GM10266 (cell line): ENCODE results near the gene DLX6.

Experiments
- DNase-seq: peaks from one replicate; pipeline ENCODE4 v3.0.0; 2012; ENCODE audit errors: extremely low spot score
- TF ChIP-seq, protein P1 (sequence below): IDR thresholded peaks from 2 replicates; pipeline ENCODE4 v1.5.1; 2012; ENCODE audit warnings: mild to moderate bottlenecking, low read depth; ENCODE audit not compliant: control insufficient read depth, insufficient read depth; ENCODE audit errors: missing control alignments

The DLX6 gene

DNA sequence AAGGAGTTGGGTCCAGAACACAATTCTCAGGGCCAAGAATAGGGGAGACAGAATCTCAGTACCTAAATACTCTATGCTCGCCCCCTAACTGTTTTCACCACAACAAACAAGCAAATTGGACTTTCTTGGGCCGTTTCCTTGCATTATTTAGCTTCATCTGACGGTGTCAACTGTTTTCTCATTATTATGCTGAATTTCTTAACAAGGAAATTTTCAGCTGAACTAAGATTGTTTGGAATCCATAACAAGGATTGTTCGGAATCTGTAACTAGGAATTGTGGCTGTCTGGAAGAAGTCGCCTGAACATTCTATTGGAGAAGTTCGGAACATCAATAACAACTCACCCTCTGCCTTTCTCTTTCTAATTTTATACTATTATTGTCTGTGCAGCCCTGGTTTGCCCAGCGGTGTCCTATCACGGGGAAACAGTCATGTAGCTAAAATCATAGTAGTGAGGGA, 15.5 kb upstream of the DLX6 start:
- TF ChIP-seq, protein P1, sequence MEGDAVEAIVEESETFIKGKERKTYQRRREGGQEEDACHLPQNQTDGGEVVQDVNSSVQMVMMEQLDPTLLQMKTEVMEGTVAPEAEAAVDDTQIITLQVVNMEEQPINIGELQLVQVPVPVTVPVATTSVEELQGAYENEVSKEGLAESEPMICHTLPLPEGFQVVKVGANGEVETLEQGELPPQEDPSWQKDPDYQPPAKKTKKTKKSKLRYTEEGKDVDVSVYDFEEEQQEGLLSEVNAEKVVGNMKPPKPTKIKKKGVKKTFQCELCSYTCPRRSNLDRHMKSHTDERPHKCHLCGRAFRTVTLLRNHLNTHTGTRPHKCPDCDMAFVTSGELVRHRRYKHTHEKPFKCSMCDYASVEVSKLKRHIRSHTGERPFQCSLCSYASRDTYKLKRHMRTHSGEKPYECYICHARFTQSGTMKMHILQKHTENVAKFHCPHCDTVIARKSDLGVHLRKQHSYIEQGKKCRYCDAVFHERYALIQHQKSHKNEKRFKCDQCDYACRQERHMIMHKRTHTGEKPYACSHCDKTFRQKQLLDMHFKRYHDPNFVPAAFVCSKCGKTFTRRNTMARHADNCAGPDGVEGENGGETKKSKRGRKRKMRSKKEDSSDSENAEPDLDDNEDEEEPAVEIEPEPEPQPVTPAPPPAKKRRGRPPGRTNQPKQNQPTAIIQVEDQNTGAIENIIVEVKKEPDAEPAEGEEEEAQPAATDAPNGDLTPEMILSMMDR = no peak
- no peak for DNase-seq

GRCh38 chr7:96991546-96992191, 13.7 kb upstream of the DLX6 start:
- DNase-seq = no peak

GRCh38 chr7:96992192-96993005, 13.0 kb upstream of the DLX6 start:
- peak; percentile 21 for DNase-seq
- TF ChIP-seq, protein P1 = no peak

More at GRCh38 chr7:96991546-96992191, 13.7 kb upstream of the DLX6 start:
- TF ChIP-seq, protein P1 = no peak

- TF ChIP-seq, protein P1 = no peak
- peak; percentile 15 for DNase-seq
Measured at GRCh38 chr7:96993094-96993865, 12.1 kb upstream of the DLX6 start.

- TF ChIP-seq, protein P1 = no peak
- DNase-seq = peak; percentile 15
Measured at GRCh38 chr7:96993980-96994379, 11.4 kb upstream of the DLX6 start.

- peak; percentile 12 for DNase-seq
- TF ChIP-seq, protein P1 = no peak
Measured at GRCh38 chr7:96995406-96996110, 9.8 kb upstream of the DLX6 start.
